IMR-90 (cell line): Measurements from ENCODE around the gene TAF10. TPM values are rescaled to one million over a fixed set of nuclear protein-coding genes. Genes with fewer than 3 reads are reported as not detected.

Experiments
- ATAC-seq: fragments of 200-7000 bp; cut with Tn5 transposase; 2 replicates; pipeline ENCODE4 v1.9.1; 2020; ENCODE audit warnings: low read depth, mild to moderate bottlenecking, moderate library complexity
- BruUV-seq: library from RNA; stranded (reverse); fragments of 400-500 nt; replicated peaks from 2 replicates; lab custom pipeline; 2021; lab: Mats Ljungman, UMichigan
- CTCF ChIA-PET: fragments of 300-600 bp; formaldehyde crosslinking; extraction: SDS; loops from one replicate; lab custom pipeline; 2021; ENCODE audit warnings: antibody characterized with exemption; lab: Yijun Ruan, JAX
- POLR2A ChIA-PET: fragments of 300-600 bp; sonication (Branson Sonifier 250); formaldehyde crosslinking; loops from one replicate; lab custom pipeline; 2022; ENCODE audit warnings: antibody characterized with exemption; ENCODE audit not compliant: unreplicated experiment; lab: Charles Lee
- DNase-seq: peaks from one replicate; pipeline ENCODE4 v3.0.0; 2013
- H2AFZ ChIP-seq: replicated peaks from 2 replicates; pipeline ENCODE3; 2013; ENCODE audit warnings: low read length, mild to moderate bottlenecking; ENCODE audit not compliant: poor library complexity
- H2AK5ac ChIP-seq: 2 replicates; pipeline ENCODE4 v1.6.1; 2013; ENCODE audit warnings: low read depth, low read length, inconsistent platforms
- H2AK9ac ChIP-seq: replicated peaks from 2 replicates; pipeline ENCODE3; 2013; ENCODE audit warnings: mild to moderate bottlenecking, low read depth, low read length, moderate library complexity; ENCODE audit not compliant: poor library complexity
- H2BK120ac ChIP-seq: 2 replicates; pipeline ENCODE4 v1.6.1; 2013; ENCODE audit warnings: low read depth, low read length, inconsistent platforms
- H2BK15ac ChIP-seq: 3 replicates; pipeline ENCODE4 v1.6.1; 2013; ENCODE audit warnings: low read depth, low read length, inconsistent platforms
- H2BK20ac ChIP-seq: 2 replicates; pipeline ENCODE4 v1.6.1; 2013; ENCODE audit warnings: low read depth, mild to moderate bottlenecking, inconsistent platforms, low read length, moderate library complexity
- H2BK5ac ChIP-seq: 2 replicates; pipeline ENCODE4 v1.6.1; 2013; ENCODE audit warnings: mild to moderate bottlenecking, low read depth, low read length, inconsistent platforms; ENCODE audit not compliant: poor library complexity, severe bottlenecking
- H3K14ac ChIP-seq: replicated peaks from 2 replicates; pipeline ENCODE4 v1.6.1; 2013; ENCODE audit warnings: low read depth, low read length, inconsistent platforms
- H3K18ac ChIP-seq: 2 replicates; pipeline ENCODE4 v1.6.1; 2013; ENCODE audit warnings: low read depth, low read length, control low read depth
- H3K23ac ChIP-seq: 2 replicates; pipeline ENCODE4 v1.6.1; 2013; ENCODE audit warnings: low read depth, low read length, inconsistent platforms
- H3K27ac ChIP-seq: 2 replicates; pipeline ENCODE4 v1.5.1; 2013; ENCODE audit warnings: mild to moderate bottlenecking, control low read depth, low read length; ENCODE audit not compliant: insufficient read depth
- H3K27me3 ChIP-seq: 2 replicates; pipeline ENCODE4 v1.6.1; 2013; ENCODE audit warnings: low read length; ENCODE audit not compliant: control insufficient read depth, insufficient read depth
- H3K36me3 ChIP-seq: 2 replicates; pipeline ENCODE4 v1.6.1; 2013; ENCODE audit warnings: low read length, mixed read lengths; ENCODE audit not compliant: control insufficient read depth, insufficient read depth
- H3K4ac ChIP-seq: 2 replicates; pipeline ENCODE4 v1.6.1; 2013; ENCODE audit warnings: low read depth, low read length, inconsistent platforms
- H3K4me1 ChIP-seq: 2 replicates; pipeline ENCODE4 v1.6.1; 2013; ENCODE audit warnings: low read length, mixed read lengths; ENCODE audit not compliant: control insufficient read depth, insufficient read depth
- H3K4me2 ChIP-seq: 2 replicates; pipeline ENCODE4 v1.6.1; 2013; ENCODE audit warnings: low read depth, mild to moderate bottlenecking, control low read depth, low read length, moderate library complexity
- H3K4me3 ChIP-seq: 2 replicates; pipeline ENCODE4 v1.5.1; 2013; ENCODE audit warnings: low read depth, mild to moderate bottlenecking, control low read depth, low read length, moderate library complexity; ENCODE audit not compliant: insufficient read depth
- H3K56ac ChIP-seq: 2 replicates; pipeline ENCODE4 v1.6.1; 2013; ENCODE audit warnings: low read length, inconsistent platforms; ENCODE audit not compliant: insufficient read depth; ENCODE audit errors: extremely low read depth
- H3K79me1 ChIP-seq, 2 experiments: 2 replicates each; pipeline ENCODE4 v1.6.1; 2013; ENCODE audit warnings: low read length in 2 of 2, inconsistent platforms in 1 of 2, low read depth in 1 of 2
- H3K9ac ChIP-seq: 2 replicates; pipeline ENCODE4 v1.6.1; 2013; ENCODE audit warnings: low read depth, low read length, control low read depth
- H3K9me1 ChIP-seq: 2 replicates; pipeline ENCODE4 v1.6.1; 2013; ENCODE audit warnings: low read length, inconsistent platforms; ENCODE audit not compliant: insufficient read depth
- H3K9me3 ChIP-seq: 2 replicates; pipeline ENCODE4 v1.6.1; 2013; ENCODE audit warnings: low read length; ENCODE audit not compliant: control insufficient read depth, insufficient read depth
- H4K20me1 ChIP-seq: 2 replicates; pipeline ENCODE4 v1.6.1; 2013; ENCODE audit warnings: low read length, inconsistent platforms; ENCODE audit not compliant: insufficient read depth
- H4K5ac ChIP-seq: 2 replicates; pipeline ENCODE4 v1.6.1; 2013; ENCODE audit warnings: mild to moderate bottlenecking, low read depth, low read length, control low read depth
- H4K8ac ChIP-seq, 2 experiments: 2 replicates each; pipeline ENCODE4 v1.6.1; 2013; ENCODE audit warnings: low read depth in 2 of 2, low read length in 2 of 2, control low read depth in 1 of 2, inconsistent platforms in 1 of 2
- H4K91ac ChIP-seq: 2 replicates; pipeline ENCODE4 v1.6.1; 2013; ENCODE audit warnings: low read depth, low read length, inconsistent platforms; ENCODE audit not compliant: insufficient read depth
- BHLHE40 ChIP-seq: fragments of 150-350 bp; IDR thresholded peaks from 2 replicates; pipeline ENCODE4 v1.6.1; 2016; ENCODE audit warnings: mild to moderate bottlenecking, low read depth, low read length
- CEBPB ChIP-seq: IDR thresholded peaks from 2 replicates; pipeline ENCODE4 v1.6.1; 2012; ENCODE audit warnings: low read depth, low read length, improper control_type of control experiment
- CHD1 ChIP-seq: IDR thresholded peaks from 2 replicates; pipeline ENCODE4 v1.6.1; 2012; ENCODE audit warnings: low read depth, low read length, improper control_type of control experiment
- ELK1 ChIP-seq: fragments of 150-350 bp; IDR thresholded peaks from 2 replicates; pipeline ENCODE4 v1.6.1; 2016; ENCODE audit warnings: low read depth, mild to moderate bottlenecking, low read length, moderate library complexity, borderline replicate concordance
- MAFK ChIP-seq: IDR thresholded peaks from 2 replicates; pipeline ENCODE4 v1.6.1; 2012; ENCODE audit warnings: low read depth, low read length, improper control_type of control experiment
- MAZ ChIP-seq: IDR thresholded peaks from 2 replicates; pipeline ENCODE4 v1.6.1; 2012; ENCODE audit warnings: low read depth, mild to moderate bottlenecking, low read length, improper control_type of control experiment, moderate library complexity, borderline replicate concordance
- MXI1 ChIP-seq: IDR thresholded peaks from 2 replicates; pipeline ENCODE4 v1.6.1; 2012; ENCODE audit warnings: low read depth, mild to moderate bottlenecking, low read length, moderate library complexity, borderline replicate concordance
- NFE2L2 ChIP-seq: fragments of 150-350 bp; IDR thresholded peaks from 2 replicates; pipeline ENCODE4 v1.6.1; 2016; ENCODE audit warnings: low read depth, mild to moderate bottlenecking, low read length
- POLR2A ChIP-seq: IDR thresholded peaks from 2 replicates; pipeline ENCODE4 v1.6.1; 2012; ENCODE audit warnings: mild to moderate bottlenecking, low read depth, low read length
- RAD21 ChIP-seq: IDR thresholded peaks from 2 replicates; pipeline ENCODE4 v1.6.1; 2012; ENCODE audit warnings: low read length, improper control_type of control experiment
- RCOR1 ChIP-seq: IDR thresholded peaks from 2 replicates; pipeline ENCODE4 v1.6.1; 2012; ENCODE audit warnings: mild to moderate bottlenecking, low read length, improper control_type of control experiment; ENCODE audit not compliant: insufficient replicate concordance
- RFX5 ChIP-seq: IDR thresholded peaks from 2 replicates; pipeline ENCODE4 v1.8.0; 2012; ENCODE audit warnings: low read depth, mild to moderate bottlenecking, low read length, moderate library complexity
- WGBS, 2 experiments: methylation state at CpG; one replicate each; pipeline versions ENCODE4 v1.1.5 to v1.1.7; 2013; ENCODE audit warnings: missing lambda C conversion rate in 2 of 2; ENCODE audit not compliant: insufficient read length in 1 of 2; ENCODE audit errors: extremely low coverage in 2 of 2; 5-methylcytosine and 5-hydroxymethylcytosine counted together
- dilution Hi-C: fragments of 300-500 bp; cut with HindIII; formaldehyde crosslinking; loops from one replicate; pipeline ENCODE4 v1.14.3; 2018; ENCODE audit warnings: low sequenced_read_pairs; ENCODE audit not compliant: unreplicated experiment
- in situ Hi-C: fragments of 300-500 bp; cut with MboI; formaldehyde crosslinking; loops from 3 replicates; pipeline ENCODE4 v1.14.3; 2019; ENCODE audit warnings: low sequenced_read_pairs, inconsistent platforms, mixed read lengths
- intact Hi-C: fragments of 100-400 bp; cut with micrococcal nuclease; formaldehyde crosslinking; loops from 2 replicates; pipeline ENCODE4 v1.10.0; 2022
- polyA plus RNA-seq, 3 experiments: library from polyadenylated mRNA; depleted of rRNA; stranded (reverse); fragments of >200 nt; gene quantifications; 2 replicates each; pipeline ENCODE4 v1.2.3, GENCODE V29; 2012; ENCODE audit warnings: low replicate concordance in 1 of 3
- total RNA-seq: library from RNA; depleted of rRNA; stranded (reverse); fragments of >200 nt; gene quantifications from 2 replicates; pipeline ENCODE4 v1.2.3, GENCODE V29; 2012
- TF ChIP-seq, protein P1 (sequence below): fragments of 150-350 bp; IDR thresholded peaks from 2 replicates; pipeline ENCODE4 v1.6.1; 2017; ENCODE audit warnings: mild to moderate bottlenecking, antibody characterized with exemption, low read length, low read depth

The TAF10 gene
- total and polyA plus RNA-seq, 2 of the 4 experiments (the other 2 are of a cell fraction): 18.6 to 132 TPM

DNA sequence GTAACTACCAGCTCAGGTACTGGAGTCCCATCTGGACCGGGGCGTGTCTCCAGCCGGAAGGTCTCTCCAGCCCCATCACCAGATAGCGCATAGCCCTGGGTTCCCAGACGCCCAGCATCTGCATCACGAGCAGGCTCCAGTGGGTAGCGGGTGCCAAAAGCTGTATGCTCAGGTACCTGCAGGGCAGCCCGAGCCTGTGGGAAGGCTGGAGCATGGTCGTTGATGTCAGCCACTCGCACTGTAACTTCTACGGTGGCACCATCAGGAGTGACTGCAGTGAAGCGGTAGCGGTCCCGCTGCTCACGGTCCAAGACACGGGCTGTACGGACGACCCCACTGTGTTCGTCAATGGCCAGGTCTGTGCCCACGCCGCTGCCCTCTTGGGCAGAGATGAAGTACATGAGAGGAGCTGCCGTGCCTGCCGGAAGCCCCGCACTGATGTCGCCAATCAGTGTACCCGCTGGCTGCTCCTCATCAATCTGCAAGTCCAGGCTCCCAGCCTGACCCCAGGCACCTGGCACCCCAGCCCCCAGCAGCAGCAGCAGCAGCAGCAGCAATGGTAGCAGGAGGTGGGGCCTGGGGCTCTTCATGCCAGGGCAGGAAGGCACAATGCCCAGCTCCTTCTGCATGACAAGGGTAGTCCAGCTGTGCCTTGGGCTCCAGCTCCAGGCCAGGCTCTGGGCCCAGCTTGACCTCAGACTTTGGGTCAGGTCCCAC, 29.1 kb upstream of the TAF10 start:
- no peak overlapping the region for H3K9ac ChIP-seq
- no peaks in the 10 kb centered on the region for H3K27me3 ChIP-seq
- peaks cover 25% of the 10 kb centered on the region for H3K36me3 ChIP-seq
- peaks cover 7% of the 10 kb centered on the region for H3K9me1 ChIP-seq
- peaks cover 5% of the 10 kb centered on the region; the same call in 1 of the 2 replicates for H4K20me1 ChIP-seq
- ChIA-PET POLR2A (no interaction called here), CTCF (no interaction called here)
- BruUV-seq: no TSS peak
- no peak overlapping the region for H2AK9ac ChIP-seq
- WGBS, 2 experiments: 97% methylated on average over 10 of the region's 26 CpGs; no CpG with 5 or more reads in 1 of the 2 experiments
- no peaks in the 10 kb centered on the region for H3K9me3 ChIP-seq
- no peak overlapping the region for H3K56ac ChIP-seq
- TF ChIP-seq, protein P1, sequence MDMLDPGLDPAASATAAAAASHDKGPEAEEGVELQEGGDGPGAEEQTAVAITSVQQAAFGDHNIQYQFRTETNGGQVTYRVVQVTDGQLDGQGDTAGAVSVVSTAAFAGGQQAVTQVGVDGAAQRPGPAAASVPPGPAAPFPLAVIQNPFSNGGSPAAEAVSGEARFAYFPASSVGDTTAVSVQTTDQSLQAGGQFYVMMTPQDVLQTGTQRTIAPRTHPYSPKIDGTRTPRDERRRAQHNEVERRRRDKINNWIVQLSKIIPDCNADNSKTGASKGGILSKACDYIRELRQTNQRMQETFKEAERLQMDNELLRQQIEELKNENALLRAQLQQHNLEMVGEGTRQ: no peak
- no peak for TF ChIP-seq MAZ
- no peak for TF ChIP-seq NFE2L2
- TF ChIP-seq CEBPB: no peak
- TF ChIP-seq MAFK: no peak
- TF ChIP-seq CHD1: no peak
- no peak for TF ChIP-seq POLR2A
- TF ChIP-seq ELK1: no peak
- no peak for TF ChIP-seq RFX5
- no peak for TF ChIP-seq RCOR1
- no peak for TF ChIP-seq RAD21
- no peak for TF ChIP-seq MXI1
- no peak for TF ChIP-seq BHLHE40
- no peak overlapping the region for H2AFZ ChIP-seq
- no peak overlapping the region for H3K4me2 ChIP-seq
- H3K79me1 ChIP-seq: peaks cover 5 to 19% of the 10 kb centered on the region in 2 experiments; a peak in 3 of 4 replicates
- intact Hi-C loops: no loop called here
- H3K14ac ChIP-seq: no peak overlapping the region
- no peak overlapping the region for H2AK5ac ChIP-seq
- dilution Hi-C loops: no loop called here
- H3K23ac ChIP-seq: no peak overlapping the region
- no peak overlapping the region for H2BK5ac ChIP-seq
- no peak overlapping the region for H3K4me3 ChIP-seq
- peaks cover 5% of the 10 kb centered on the region; the same call in 1 of the 2 replicates for H3K4me1 ChIP-seq
- no peak overlapping the region for H2BK20ac ChIP-seq
- no peak overlapping the region for H4K8ac ChIP-seq
- H2BK120ac ChIP-seq: no peak overlapping the region
- no peak overlapping the region for H3K27ac ChIP-seq
- no peak overlapping the region for H2BK15ac ChIP-seq
- no peak for ATAC-seq
- DNase-seq: no peak
- in situ Hi-C loops: no loop called here
- no peak overlapping the region for H3K4ac ChIP-seq
- no peak overlapping the region for H4K91ac ChIP-seq
- no peak overlapping the region for H4K5ac ChIP-seq
- H3K18ac ChIP-seq: no peak overlapping the region
